Measurements from ENCODE around the gene RBKS.
"Not testable (repeated sequence)": the region's sequence is repeated elsewhere in the genome, so short reads cannot be mapped to it uniquely, and the experiment has no call there.

RBKS gene

DNA sequence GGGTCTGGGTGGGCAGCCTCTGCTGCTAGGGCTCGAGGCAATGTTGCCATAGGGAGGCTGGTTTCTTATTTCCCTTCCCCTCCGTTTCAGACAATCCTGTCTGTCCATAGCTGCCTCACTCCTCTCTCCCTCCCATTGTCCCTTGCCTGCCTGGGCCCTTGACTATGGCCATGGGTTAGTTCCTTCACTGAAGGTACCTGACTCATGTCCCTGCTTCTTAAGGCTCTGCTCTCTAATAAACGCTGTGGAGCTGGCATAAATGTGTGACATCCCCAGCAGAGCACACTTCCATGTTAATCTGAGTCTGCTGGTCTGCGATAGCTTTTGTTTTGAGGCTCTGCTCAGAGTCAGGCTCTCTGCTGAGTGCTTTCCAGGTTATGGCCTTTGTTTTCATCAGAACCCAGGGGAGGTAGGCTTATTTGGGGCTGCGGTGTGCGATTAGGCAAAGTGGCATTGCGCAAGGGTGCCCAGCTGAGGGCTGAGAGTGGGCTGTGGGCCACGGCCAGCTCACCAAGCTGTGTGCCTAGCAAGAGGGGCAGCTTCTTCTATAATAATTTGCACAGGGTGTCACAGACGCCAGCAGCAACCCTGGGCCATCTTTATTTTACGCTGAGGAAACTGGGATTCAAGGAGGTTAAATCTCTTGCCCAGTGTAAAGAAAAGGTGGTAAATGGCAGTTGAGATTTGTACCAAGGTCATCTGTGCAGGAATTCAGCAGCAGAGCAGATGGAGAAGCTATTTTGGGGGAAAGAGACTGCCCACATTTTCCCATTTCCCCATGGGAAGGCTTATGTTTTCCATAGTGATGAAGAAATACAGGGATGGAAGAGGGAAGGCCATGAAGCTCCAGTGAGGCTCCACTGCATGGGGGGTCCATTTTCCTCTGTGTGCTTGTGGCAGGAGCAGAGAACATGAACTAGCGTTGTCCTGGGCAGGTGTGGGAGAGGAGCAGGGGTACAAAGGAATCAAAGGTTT lies 93.1 kb downstream of the RBKS start:
- DNase-seq, result no peak

DNA sequence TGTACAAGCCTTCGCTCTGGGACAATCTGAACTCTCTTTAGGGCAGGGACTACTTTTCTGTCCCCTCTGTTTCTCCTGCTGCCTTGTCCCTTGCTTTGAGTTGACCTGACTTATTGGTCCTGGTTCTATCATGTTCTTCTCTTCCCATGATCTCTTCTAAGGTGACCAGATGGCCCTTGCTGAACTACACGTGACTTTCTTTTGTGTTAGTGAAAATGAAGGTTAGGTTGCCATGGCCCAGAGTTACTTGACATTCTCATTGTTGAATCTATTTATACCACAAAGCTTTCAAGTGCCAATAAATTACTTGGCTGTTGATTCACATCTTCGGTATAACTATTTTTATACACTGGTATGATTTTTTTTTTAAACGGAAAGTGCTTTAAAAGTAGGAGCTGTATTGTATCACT lies 94.3 kb downstream of the RBKS start:
- DNase-seq, result no peak

DNA sequence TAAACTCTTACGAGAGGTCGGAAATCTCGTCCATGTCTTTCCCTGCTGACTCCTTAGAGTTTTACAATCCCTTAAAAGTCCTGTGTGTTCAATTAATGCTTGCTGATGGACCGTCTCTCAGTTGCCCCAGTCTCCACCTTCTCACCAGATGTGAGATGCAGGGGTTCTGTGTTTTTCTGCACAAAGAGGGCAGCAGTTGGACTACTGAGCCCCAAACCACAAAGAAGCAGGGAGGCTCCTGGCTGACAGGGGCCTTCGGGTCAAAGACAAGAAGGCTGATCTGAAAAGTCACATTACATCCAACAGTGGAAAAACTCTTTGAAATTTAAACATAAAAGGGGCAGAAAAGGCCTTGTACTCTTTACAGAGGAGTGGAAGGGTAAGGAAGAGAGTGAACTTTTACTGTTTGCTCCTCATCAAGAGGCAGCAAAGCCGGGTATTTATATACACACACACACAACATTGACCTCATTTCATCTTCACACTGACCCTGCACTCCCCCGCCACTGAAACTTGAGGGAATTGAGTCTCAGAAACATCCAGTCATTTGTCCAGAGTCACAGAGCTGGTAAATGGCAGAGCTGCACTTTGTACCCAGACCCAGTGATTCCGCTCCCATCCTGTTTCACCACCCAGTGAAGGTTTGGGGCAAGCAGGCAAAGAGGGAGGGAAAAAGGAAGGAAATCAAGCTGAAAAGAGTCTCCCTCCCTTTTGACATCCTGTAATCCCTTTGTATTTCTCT lies 94.9 kb downstream of the RBKS start:
- DNase-seq, result no peak

DNA sequence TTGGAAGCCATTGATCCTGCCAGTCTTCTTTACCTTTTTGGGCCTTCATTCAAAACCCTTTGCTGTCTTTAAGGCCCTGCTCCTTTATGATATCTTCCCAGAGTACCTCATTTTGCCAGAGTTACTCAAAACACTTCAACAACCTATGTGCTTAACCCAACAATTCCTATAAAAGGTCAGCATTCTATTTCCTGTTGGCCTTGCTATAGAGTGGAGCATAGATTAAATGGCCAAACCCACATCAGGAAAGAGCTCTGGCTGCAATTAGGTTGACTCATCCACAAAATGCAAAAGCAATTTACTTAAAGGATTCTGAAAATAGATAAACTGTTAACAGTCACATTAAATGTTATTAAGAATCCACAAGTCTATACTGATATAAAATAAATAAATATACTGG lies 97.4 kb downstream of the RBKS start:
- DNase-seq, result no peak

DNA sequence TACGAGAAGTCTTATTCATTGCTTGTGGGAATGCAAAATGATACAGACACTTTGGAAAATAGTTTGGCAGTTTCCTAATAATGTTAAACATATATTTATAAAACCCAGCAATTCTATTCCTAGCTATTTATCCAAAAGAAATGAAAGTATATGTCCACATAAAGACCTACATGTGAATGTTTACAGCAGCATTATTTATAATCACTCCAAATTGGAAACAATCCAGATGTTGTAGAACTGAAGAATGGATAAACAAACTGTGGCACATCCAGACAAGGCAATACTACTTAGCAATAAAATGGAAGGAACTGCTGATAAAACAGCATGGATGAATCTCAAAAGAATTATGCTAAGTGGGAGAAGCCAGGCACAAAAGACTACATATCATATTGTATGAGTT lies 99.4 kb downstream of the RBKS start:
- no peak for DNase-seq

DNA sequence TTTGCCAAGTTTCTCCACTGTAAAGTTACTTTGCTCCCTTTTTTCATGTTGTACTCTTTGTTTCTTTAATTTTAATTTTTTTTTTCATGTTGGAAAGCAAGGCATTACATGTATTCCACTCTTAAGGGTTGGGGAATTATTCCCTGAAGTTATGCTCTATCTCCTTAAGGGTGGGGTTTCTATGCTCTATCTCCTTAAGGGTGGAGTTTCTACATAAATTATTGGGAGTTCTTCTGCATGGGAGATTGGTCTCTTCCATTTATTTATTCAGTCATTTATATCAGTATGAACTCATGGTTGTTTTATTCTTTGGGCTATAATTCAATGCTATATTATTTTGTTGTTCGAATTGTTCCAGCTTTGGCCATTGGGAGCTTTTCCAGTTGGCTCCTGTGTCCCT lies 107.5 kb downstream of the RBKS start:
- no peak for DNase-seq

DNA sequence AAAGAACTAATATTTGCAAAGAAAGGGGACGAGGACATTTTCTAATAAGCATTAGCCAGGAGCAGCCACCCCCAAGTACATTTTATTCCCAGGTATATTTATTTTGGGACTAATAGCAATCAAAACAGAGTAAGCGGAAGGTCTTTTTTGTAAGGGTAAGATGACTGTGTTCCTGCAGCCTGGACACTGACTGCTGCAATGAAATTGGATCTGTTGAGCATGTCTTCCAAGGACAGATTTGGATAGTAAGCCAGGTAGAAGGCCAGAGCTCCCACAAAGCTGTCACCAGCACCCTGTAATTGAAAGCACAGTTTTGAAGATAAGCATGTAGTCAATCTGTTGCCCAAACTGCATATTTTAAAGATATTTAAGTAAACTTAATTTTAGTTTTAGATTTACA lies 108.7 kb downstream of the RBKS start:
- no peak for DNase-seq

DNA sequence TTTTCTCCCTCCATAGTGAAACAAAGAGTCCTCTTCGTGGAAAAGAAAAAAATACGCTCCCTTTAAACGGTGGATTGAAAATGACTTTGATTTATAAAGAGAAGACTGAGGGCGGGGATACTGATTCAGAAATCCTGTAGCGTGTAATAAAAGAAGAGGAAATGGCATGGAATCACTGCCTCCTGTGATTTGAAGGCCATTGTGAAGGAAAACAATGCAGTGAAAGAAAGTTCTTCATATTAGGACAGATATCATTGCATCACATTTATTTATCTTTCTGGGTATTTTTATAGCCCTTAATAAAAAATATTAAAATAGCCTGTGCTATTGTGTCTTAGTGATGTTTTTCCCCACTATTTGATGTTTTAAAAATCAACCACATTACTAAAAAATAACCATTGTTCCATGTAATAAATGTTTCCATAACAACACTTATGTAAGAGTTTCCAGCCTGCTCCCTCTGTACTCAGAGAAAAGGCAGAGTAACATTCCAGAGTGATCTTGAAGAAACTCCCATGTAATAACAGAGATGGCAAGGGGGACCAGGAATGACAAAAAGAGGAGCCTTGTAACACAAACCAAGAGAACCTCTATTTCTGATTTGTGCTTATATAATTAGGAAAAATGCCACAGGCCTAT lies 110.7 kb downstream of the RBKS start:
- no peak for DNase-seq

DNA sequence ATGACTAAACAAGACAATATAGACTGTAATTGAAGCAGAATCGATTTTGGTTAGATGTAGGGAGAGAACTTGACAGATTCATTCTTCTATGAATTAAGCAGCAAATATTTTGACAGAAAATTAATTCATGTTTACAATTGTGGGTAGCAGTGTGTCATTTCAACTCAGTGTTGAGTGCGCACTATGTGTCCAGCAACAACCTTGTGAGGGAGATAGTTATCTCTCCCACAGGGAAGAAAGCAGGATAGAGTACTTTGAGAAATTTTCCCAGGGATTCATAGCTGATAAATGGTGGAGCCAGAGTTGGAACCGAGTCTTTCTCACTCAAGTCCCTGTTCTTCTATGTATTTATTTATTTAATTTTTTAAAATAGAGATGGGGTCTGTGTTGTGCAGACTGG lies 113.5 kb downstream of the RBKS start:
- DNase-seq, result no peak

DNA sequence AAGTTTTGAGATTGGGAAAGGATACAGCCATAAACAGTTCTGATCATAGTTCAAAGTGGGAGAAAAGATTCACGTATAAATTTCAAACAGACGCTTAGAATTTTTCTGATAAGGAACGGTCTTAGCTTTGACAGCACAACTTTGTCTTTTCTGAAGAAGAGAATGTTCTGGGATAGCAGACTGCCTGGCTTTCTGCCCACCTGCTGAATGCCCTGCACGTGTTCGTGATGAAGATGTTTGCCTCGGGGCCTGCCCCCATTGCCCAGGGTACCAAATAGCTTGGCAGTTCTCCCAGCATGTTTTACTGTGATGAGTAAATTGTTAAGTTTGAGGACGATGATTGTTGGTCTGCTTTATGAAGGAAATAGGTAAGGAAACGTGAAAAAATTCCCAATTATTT lies 114.1 kb downstream of the RBKS start:
- no peak for DNase-seq

DNA sequence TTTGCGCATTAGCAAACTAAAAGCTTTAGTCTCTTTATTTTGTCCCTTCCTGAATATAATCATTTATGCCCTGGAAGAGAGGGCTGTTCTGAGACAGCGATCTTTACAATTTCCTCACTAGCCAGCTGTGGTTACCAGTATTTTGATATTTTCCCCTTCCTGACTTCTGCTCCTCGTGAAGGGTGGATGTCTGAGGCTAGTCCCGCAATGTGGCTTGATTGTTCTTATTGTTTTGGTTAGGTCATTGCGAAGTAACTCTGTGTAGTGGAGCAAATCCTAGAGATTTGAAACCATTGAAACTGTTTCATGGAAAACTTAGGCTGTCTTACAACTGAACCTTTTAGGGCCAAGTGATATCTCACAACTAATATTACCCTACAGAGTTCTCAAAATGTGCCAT lies 116.2 kb downstream of the RBKS start:
- no peak for DNase-seq

DNA sequence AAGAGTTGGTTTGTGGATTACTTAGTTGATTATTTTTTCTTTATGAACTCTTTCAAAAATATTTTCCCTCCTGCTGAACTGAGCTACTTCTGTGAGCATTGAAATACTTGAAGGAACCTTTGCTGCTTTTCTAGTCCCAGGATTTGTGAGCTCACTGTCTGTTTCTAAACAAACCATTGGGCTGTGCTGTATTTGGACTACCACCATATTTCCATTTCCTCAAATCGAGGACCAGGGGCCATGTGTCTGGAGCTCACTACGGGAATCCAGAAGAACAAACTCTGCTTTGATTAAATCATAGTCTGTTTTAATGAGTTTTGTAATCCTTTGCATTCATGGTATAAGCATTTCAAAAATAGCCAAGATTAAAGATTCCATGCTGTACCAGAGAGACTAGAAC lies 117.4 kb downstream of the RBKS start:
- DNase-seq, result no peak

DNA sequence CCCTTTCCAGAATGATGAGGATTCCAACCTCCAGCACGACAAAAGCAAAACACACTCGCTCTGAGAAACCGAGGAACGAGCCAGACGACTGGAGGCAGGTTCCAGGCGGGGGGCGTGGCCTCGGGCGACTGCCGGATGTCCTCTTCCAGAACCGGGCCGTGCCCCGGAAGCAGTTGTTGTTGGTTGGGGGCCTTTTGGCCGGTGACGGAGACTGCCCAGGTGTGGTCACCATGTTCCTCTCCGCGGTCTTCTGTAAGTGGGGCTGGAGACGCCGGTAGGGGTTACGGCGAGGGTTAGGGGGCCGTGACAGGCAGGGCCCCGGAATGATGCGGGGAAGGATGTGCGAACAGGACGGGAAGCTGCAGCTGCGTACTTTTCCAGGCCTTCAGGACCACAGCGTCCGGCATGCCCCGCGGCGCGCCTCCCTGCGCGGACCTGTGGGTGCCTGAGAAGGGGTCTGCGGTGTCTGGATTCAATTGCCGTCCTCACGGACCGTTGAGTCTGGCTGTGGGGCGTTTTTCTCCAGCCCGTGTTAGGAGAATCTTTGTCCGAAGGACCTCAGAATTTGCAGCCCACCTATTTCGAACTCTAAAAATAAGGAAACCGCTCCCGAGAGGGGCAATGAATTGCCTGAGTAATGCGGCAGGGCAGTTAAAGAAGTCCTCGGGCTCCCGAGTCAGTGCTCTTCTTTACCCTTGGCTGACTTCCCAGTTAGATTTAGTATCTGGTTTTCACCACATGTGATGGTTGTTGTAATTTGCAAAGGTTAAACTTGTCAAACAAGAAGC lies 118.4 kb downstream of the RBKS start, which contains the start of gene MRPL33:
Gene MRPL33, plus strand, starts transcription at position 172 of the 788 bp plus-strand sequence. Its CDS starts 59 bp downstream, at position 231.
- peak; percentile 91 to 96 for DNase-seq

DNA sequence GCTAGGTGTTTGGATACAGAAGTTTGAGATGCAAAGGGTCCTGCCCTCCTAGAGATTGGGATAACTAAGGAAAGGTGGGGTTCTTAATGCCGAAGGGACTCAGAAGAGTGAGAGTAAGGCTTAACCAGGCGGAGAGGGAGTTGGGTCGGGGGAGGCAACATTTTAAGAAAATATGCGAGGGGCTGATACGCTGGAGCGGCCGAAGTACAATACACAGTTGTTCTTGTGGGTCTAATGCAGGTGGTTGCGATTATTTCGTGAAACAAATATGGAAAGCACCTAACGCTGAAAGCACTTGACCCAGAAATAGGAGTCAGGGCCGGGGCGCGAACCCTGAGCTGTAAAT lies 119.0 kb downstream of the RBKS start:
- DNase-seq, result no peak

DNA sequence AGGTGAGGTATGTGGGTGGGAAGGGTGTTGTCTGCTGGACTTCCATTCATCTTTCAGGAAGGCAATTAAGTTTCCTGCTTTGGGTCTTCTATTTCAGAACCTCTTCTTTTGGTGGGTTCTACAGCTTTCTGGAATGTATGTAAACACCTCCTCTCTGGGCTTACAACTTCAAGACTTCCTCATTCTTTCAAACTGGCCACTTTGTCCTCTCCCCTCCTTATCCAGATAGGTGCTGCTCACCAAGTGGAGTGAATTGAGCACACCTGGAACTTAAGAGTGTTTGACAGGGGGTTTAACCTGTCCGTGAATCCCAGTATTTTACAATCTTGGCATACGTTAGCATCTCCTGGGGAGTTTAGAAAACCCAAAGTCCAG lies 123.9 kb downstream of the RBKS start:
- DNase-seq, result no peak

DNA sequence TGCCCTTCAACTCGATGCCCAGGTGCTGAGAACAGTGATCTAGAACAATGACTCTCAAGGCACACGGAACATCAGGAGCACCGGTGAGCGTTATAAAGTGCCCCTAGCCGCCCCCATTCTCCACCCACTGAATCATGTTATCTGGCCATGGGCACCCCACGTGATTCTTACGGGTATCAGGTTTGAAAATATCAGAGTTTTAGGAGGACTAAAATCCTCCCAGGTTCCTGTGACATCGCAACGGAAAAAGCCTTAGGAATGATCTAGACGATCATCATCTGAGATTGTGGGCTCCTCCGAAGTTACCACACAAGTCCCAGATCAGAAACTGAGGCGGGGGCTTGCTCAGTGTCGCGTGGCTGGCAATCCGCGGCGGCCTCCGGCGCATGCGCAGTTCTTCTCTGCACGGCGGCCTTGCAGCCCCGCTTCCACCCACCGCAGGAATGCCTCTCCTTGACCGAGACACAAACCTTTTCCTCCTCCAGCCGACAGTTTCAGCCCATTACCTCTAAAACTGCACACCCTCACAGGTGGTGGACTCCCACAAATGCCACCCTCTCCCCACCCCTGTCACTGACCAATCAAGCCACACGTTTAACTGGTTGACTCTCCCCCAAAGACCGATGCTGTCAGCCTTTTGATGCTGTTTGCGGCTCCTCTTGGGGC lies 124.4 kb downstream of the RBKS start:
- no peak for DNase-seq

DNA sequence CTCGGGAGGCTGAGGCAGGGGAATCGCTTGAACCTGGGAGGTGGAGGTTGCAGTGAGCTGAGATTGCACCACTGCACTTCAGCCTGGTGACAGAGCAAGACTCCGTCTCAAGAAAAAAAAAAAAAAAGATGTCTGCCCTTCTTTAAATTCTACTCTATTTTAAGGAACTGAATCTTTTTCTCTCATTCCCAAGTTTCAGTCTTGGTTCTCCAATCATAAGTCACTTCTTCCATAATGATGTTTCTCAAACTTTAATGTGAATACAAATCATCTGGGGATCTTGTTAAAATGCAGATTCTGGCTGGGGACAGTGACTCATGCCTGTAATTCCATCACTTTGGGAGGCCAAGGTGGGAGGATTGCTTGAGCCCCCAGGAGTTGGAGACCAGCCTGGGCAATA lies 125.7 kb downstream of the RBKS start:
- DNase-seq, result not testable (repeated sequence)

DNA sequence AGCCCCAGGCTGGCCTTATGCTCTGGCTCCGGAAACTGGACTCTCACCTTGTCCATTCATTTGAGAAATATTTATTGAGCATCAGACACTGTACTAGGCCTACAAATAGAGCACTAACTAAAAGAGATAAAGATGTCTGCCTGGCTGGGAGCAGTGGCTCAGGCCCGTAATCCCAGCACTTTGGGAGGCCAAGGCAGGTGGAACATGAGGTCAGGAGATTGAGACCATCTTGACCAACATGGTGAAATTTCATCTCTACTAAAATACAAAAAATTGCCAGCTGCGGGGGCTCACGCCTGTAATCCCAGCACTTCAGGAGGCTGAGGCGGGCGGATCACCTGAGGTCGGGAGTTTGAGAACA lies 126.3 kb downstream of the RBKS start:
- DNase-seq, result no peak

DNA sequence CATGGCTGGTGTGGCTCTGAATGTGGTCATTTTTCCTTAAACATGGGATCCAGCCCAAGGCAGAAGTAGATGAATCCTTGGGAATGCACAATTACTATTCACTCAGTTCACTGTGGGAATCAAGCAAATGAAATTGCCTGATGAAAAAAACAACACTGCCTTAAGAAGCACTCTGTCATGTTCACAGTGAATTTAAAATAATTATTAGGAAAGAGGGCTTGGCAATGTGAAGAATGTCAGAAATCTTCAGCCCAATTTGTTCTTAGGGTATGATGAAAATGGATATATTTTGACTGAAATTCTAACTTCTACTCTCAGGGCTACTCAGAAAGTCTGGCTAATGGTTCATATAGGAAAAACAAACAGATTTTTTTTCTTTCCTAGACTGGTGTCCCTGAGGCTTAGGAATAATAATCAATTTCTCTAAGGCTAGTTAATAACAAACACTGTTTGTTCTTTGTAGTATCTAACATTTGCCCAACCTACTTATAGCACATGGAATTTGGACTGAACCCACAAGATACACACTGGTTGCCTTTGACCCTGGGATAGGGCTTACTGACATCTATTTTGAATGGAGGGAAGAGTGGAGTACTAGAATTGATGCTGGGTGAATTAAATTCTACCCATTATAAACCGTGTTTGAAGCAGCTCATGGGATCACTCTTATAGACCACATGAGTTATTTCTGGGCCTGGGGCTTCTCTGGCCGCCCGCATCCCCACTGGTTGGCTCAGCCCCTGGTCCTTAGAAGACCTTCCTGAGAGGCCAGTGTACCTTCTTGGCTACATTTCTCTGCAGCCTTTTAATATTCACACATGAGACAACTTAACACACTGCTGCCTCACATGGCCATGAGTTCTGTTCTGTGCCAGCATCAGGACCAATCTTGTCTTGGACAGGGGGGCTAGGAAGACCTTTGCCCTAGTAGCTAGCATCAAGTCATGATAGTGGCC lies 127.0 kb downstream of the RBKS start:
- DNase-seq, result no peak

DNA sequence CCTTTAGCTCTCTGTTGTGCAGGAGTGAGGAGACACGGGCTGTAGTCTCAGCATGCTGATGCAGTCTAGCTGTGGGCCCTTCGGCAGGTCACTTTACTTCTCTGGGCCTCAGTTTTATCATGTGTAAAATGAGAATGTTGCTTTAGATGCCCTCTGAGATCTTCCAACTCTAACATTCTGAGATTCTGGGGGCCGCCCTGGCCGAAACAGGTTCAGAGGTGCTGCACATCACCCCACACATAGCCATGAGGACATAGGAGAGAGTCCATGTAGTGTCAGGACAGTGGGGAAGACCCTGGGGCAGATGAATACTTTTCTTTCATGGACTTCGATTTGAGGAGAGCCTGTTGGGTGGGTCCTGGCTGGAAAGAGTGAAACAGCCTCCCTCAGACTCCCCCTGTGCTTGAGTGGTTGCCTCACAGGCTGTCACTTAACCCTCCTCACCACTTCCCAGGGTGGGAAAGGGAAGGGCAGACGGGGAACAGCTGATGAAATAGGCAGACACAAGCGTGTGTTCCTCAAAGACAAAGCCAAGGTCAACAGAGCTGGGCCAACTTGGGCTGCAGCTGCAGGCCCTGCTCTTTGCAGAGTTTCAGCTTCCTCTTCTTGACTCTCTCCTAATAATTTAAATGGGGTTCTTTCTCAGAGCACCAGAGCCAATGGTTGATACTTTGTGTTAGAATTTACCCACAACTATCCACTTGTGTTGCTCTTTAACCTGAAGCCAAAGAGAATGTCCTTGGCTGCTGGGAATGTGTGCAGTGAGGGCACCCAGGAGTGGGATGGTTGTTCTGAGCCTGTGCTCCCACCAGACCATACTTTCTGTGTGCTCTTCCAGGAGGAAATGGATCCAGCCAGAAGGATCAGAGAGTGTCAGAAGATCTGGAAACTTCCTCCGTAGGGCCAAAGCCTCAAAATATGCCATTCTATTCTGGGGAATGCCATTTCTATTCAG lies 133.4 kb downstream of the RBKS start:
- DNase-seq, result no peak
